Sigmoid colon (tissue), 7 donors: ENCODE data around the gene SEC16A. TPM values are rescaled to one million over a fixed set of nuclear protein-coding genes. Genes with fewer than 3 reads are reported as not detected.

Source experiments
- DNase-seq: peaks from one replicate; pipeline ENCODE4 v3.0.0-alpha.2; 2019
- H3K27ac ChIP-seq, 4 donors: fragments of 200-600 bp; sonication (generic); one replicate each; pipeline ENCODE4 v1.5.1; 2016 to 2019; ENCODE audit warnings: mild to moderate bottlenecking in 1 of 4
- H3K27me3 ChIP-seq, 3 donors: fragments of 200-600 bp; sonication (generic); one replicate each; pipeline ENCODE4 v1.5.1; 2019; ENCODE audit warnings: mild to moderate bottlenecking in 1 of 3
- H3K36me3 ChIP-seq, 4 donors: fragments of 200-600 bp; sonication (generic); one replicate each; pipeline ENCODE4 v1.5.1; 2016 to 2019
- H3K4me1 ChIP-seq, 4 donors: fragments of 200-600 bp; sonication (generic); one replicate each; pipeline ENCODE4 v1.5.1; 2017 to 2019
- H3K4me3 ChIP-seq, 4 donors: fragments of 200-600 bp; sonication (generic); one replicate each; pipeline ENCODE4 v1.5.1; 2017 to 2019; ENCODE audit warnings: mild to moderate bottlenecking in 2 of 4, moderate library complexity in 1 of 4
- H3K9me3 ChIP-seq, 4 donors: fragments of 200-600 bp in 3 of 4; sonication (generic) in 3 of 4; one replicate each; pipeline versions ENCODE4 v1.5.1 to v1.6.1; 2013 to 2019
- EP300 ChIP-seq, 4 donors: sonication (generic); formaldehyde crosslinking; IDR thresholded peaks; one replicate each; pipeline ENCODE4 v1.6.1; 2017; ENCODE audit warnings: antibody characterized with exemption in 4 of 4
- POLR2A ChIP-seq, 2 donors: fragments of 450-650 bp; IDR thresholded peaks; one replicate each; pipeline ENCODE4 v1.6.1; 2016; ENCODE audit warnings: antibody characterized with exemption in 2 of 2, mild to moderate bottlenecking in 2 of 2, moderate library complexity in 2 of 2
- POLR2AphosphoS5 ChIP-seq, 4 donors: sonication (generic); formaldehyde crosslinking; IDR thresholded peaks; one replicate each; pipeline ENCODE4 v1.6.1; 2017; ENCODE audit warnings: antibody characterized with exemption in 4 of 4
- WGBS, 2 donors: extraction: QIAGEN DNeasy Blood & Tissue Kit; methylation state at CpG; one replicate each; pipeline ENCODE4 v1.1.7; 2013; 5-methylcytosine and 5-hydroxymethylcytosine counted together
- intact Hi-C: fragments of 100-400 bp; cut with DNase I; formaldehyde crosslinking; loops from one replicate; pipeline ENCODE4 v1.15.1; 2023
- polyA plus RNA-seq, 3 donors: library from polyadenylated mRNA; stranded (reverse); fragments of 200-250 nt; gene quantifications; one replicate each; pipeline ENCODE4 v1.2.3, GENCODE V29; 2013
- total RNA-seq, 4 donors: library from RNA; depleted of rRNA; stranded (reverse); fragments of >200 nt; gene quantifications; one replicate each; pipeline ENCODE4 v1.1.0, GENCODE V29; 2016
- TF ChIP-seq, protein P1 (sequence below), 4 experiments: fragments of 450-650 bp in 3 of 4; fragments of 200-600 bp in 1 of 4; IDR thresholded peaks; one replicate each; pipeline ENCODE4 v1.5.1; 2016 to 2019; ENCODE audit warnings: antibody characterized with exemption in 4 of 4, mild to moderate bottlenecking in 3 of 4, moderate library complexity in 2 of 4
- donor health status: healthy with polysubstance abuse.
- donor health status: Bipolar disorder and iron deficiency.
- donor health status: healthy.

SEC16A gene
- total and polyA plus RNA-seq, 7 donors, result 22.8 to 57.0 (median 27.5) TPM

DNA sequence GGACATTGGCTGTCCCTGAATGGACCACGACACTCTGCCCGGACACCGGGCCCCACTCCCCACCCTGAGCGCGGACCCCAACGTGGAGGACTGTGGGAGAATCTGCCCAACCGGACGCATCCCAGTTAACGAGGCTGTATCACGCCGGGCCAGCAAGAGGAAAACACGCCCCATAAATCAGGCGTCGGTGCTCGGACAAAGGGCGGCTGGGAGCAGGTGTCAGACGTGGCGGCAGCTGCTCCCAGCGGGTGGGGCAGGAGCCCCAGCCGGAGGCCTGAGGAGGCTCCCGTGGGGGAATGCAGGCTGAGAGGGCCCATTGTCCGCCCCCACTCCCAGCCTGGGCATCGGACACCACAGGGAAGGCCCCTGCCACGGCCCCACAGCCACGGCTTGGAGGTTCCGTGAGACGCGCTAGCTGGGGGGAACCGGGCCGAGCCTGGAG is 43.8 kb upstream of the SEC16A start:
- no peaks in the 10 kb centered on the region for H3K9me3 ChIP-seq
- 15 to 58% methylated on average over 30 of the region's 30 CpGs for WGBS, 2 donors
- DNase-seq, result no peak
- peak overlapping the region in 2 of 4 donors; percentile 1 to 18 for H3K4me3 ChIP-seq
- H3K27ac ChIP-seq, result peak overlapping the region; percentile 59 to 84 (median 80)
- intact Hi-C loops, result loop anchor here (5.0 kb wide), 2 partner anchors 34 to 81 kb away; no protein-coding TSS in a partner anchor
- H3K36me3 ChIP-seq, result peaks cover 3 to 18% (median 14%) of the 10 kb centered on the region in 4 donors
- no peaks in the 10 kb centered on the region for H3K27me3 ChIP-seq
- peaks cover 0 to 80% (median 72%) of the 10 kb centered on the region in 4 donors for H3K4me1 ChIP-seq
- peak in 1 of 4 donors; percentile 29 for TF ChIP-seq POLR2AphosphoS5 (IDR thresholded peaks at IDR 0.05)
- TF ChIP-seq EP300 (IDR thresholded peaks at IDR 0.05), result no peak
- TF ChIP-seq POLR2A (IDR thresholded peaks at IDR 0.05), result peak in 1 of 2 donors; percentile 24

DNA sequence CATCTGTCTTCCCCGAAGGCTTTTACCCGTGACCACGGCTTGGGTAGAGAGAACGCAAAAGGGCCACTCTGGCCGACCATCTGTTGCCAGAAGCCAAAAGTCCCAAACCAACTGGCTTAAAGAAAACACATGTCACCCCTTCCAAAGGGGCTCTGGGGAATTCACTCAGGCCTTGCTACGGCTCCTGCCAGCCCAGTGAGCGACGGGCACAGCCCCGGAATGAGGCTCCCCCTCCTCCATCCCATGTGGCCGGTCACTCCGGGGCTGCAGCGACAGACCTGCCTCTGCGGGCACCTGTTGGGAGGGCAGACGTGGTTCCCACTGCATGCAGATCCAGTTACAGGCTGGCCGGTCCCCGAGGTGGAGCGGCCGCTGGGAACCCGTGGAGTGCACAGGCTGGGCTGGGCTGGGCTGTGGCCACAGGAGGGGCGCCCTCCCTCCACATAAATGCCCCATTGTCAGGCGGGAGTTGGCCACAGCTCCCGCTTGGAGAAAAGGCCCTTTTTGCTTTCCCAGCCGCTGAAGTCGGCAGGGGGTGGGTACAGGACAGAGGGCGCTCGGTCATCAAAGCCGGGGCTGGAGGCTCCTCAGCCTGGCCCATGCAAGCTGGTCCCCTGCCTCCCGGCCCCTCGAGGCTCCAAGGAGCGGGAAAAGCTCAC is 43.1 kb upstream of the SEC16A start:
- Histone ChIP-seq H3K27ac (peak overlapping the region; percentile 59 to 84 (median 80)), H3K4me1 (peaks cover 0 to 78% (median 66%) of the 10 kb centered on the region in 4 donors), H3K36me3 (peaks cover 3 to 25% (median 14%) of the 10 kb centered on the region in 4 donors), H3K9me3 (no peaks in the 10 kb centered on the region), H3K27me3 (no peaks in the 10 kb centered on the region), H3K4me3 (peak overlapping the region in 2 of 4 donors; percentile 1 to 18)
- peak; percentile 88 for DNase-seq
- intact Hi-C loops, result loop anchor here (5.0 kb wide), 2 partner anchors 34 to 81 kb away; no protein-coding TSS in a partner anchor
- 16 to 59% methylated on average over 30 of the region's 30 CpGs for WGBS, 2 donors
- TF ChIP-seq POLR2AphosphoS5 (IDR thresholded peaks at IDR 0.05) (peak in 2 of 4 donors; percentile 27 to 48), POLR2A (IDR thresholded peaks at IDR 0.05) (no peak), EP300 (IDR thresholded peaks at IDR 0.05) (no peak)
- TF ChIP-seq, protein P1, sequence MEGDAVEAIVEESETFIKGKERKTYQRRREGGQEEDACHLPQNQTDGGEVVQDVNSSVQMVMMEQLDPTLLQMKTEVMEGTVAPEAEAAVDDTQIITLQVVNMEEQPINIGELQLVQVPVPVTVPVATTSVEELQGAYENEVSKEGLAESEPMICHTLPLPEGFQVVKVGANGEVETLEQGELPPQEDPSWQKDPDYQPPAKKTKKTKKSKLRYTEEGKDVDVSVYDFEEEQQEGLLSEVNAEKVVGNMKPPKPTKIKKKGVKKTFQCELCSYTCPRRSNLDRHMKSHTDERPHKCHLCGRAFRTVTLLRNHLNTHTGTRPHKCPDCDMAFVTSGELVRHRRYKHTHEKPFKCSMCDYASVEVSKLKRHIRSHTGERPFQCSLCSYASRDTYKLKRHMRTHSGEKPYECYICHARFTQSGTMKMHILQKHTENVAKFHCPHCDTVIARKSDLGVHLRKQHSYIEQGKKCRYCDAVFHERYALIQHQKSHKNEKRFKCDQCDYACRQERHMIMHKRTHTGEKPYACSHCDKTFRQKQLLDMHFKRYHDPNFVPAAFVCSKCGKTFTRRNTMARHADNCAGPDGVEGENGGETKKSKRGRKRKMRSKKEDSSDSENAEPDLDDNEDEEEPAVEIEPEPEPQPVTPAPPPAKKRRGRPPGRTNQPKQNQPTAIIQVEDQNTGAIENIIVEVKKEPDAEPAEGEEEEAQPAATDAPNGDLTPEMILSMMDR (IDR thresholded peaks at IDR 0.05), result no peak

DNA sequence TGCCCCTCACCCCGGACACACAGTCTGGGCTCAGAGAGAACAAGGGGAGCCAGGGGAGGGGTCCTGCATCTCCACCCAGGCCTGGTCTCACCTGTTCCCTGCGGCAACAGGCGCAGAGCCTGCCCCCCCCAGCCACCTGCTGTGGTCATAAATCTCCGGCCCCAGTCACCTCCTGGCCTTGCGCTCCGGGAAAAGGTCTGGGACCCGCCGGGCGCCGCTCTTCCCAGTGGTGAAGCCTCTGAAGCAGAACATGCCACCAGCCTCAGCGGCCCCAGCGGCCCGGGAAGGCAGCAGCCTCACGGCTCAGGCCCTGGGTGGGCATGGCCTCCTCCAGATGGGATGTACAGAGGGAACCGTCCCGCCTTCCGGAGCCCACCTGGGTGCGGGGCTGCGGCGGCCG is 42.4 kb upstream of the SEC16A start:
- H3K4me1 ChIP-seq, result peaks cover 0 to 70% (median 59%) of the 10 kb centered on the region in 4 donors
- intact Hi-C loops, result loop anchor here (5.0 kb wide), 2 partner anchors 33 to 82 kb away; no protein-coding TSS in a partner anchor
- no peak for TF ChIP-seq POLR2AphosphoS5 (IDR thresholded peaks at IDR 0.05)
- TF ChIP-seq, protein P1 (IDR thresholded peaks at IDR 0.05), result no peak
- TF ChIP-seq EP300 (IDR thresholded peaks at IDR 0.05), result no peak
- no peak for TF ChIP-seq POLR2A (IDR thresholded peaks at IDR 0.05)
- H3K36me3 ChIP-seq, result peaks cover 3 to 32% (median 16%) of the 10 kb centered on the region in 4 donors
- DNase-seq, result no peak
- no peaks in the 10 kb centered on the region for H3K9me3 ChIP-seq
- WGBS, 2 donors, result 22 to 69% methylated on average over 21 of the region's 21 CpGs
- no peaks in the 10 kb centered on the region for H3K27me3 ChIP-seq
- H3K4me3 ChIP-seq, result no peak overlapping the region
- H3K27ac ChIP-seq, result peak overlapping the region; percentile 59 to 84 (median 80)

DNA sequence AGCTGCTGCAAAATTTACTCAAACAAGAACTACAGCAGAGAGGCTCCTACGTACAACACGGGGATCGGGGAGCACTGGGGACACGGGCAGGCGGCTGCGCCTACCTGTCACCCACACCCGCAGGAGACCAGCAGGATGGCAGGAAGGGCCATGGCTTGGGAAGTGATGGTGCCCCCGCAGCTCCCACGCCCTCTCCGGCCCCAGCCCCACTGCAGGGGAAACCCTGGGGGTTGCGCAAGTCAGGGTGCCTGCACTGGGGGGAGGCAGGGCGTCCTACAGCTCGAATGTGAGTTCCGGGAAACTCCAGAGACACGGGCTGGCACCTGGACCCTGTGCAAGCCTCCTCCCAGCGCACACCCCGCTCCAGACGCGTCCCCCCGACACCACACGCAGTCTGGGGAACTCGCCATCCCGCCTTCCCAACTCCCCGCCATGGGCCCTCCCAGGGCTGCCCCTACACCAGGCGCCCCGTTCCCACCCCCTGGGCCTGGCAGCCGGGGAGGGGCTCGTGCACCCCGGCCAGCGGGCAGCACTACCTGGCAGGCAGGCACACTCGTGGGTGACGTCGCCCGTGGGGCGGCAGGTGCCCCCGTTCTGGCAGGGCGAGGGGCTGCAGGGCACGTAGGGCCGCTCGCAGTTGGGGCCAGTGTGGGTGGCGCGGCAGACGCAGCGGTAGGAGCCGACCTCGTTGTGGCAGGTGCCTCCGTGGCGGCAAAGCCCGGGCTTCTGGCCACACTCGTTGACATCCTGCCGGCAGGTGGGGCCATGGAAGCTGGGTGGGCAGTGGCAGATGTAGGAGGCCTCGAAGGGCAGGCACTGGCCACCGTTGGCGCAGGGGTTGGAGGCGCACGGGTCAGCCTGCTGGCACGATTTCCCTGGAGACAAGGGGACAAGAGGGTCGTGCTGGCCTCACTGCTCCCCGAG is 39.7 kb upstream of the SEC16A start:
- TF ChIP-seq, protein P1 (IDR thresholded peaks at IDR 0.05), result no peak
- TF ChIP-seq POLR2AphosphoS5 (IDR thresholded peaks at IDR 0.05), result no peak
- no peak for TF ChIP-seq EP300 (IDR thresholded peaks at IDR 0.05)
- no peak for TF ChIP-seq POLR2A (IDR thresholded peaks at IDR 0.05)
- Histone ChIP-seq H3K4me3 (no peak overlapping the region), H3K27me3 (no peaks in the 10 kb centered on the region), H3K4me1 (peaks cover 0 to 44% (median 32%) of the 10 kb centered on the region in 4 donors), H3K27ac (peak overlapping the region in 2 of 4 donors; percentile 2 to 15), H3K36me3 (peaks cover 18 to 58% (median 36%) of the 10 kb centered on the region in 4 donors), H3K9me3 (no peaks in the 10 kb centered on the region)
- 19 to 73% methylated on average over 59 of the region's 59 CpGs for WGBS, 2 donors
- no peak for DNase-seq
- intact Hi-C loops, result no loop called here
